Cardiac fibroblast (primary cell): ENCODE results near the gene SPTBN2.

Source experiments
- DNase-seq, 2 donors: peaks; one replicate each; pipeline versions ENCODE4 v3.0.0 to v3.0.0-alpha.2; 2010; ENCODE audit warnings: low read depth in 2 of 2
- H3K4me3 ChIP-seq, 2 donors: replicated peaks in 1 of 2; 1 replicate in 1 of 2; 2 replicates in 1 of 2; pipeline ENCODE4 v1.5.1; 2011; ENCODE audit warnings: low read depth in 2 of 2, low read length in 2 of 2, mild to moderate bottlenecking in 2 of 2, moderate library complexity in 1 of 2
- CTCF ChIP-seq: IDR thresholded peaks from one replicate; pipeline ENCODE4 v1.5.1; 2011; ENCODE audit warnings: low read depth, mild to moderate bottlenecking, low read length, inconsistent platforms

Gene SPTBN2

GRCh38 chr11:66691311-66691980, 37.6 kb downstream of the SPTBN2 start:
- H3K4me3 ChIP-seq = no peak overlapping the region
- no peak for DNase-seq
- TF ChIP-seq CTCF = no peak

GRCh38 chr11:66689661-66690590, 39.1 kb downstream of the SPTBN2 start:
- H3K4me3 ChIP-seq = no peak overlapping the region
- TF ChIP-seq CTCF = no peak
- no peak for DNase-seq

GRCh38 chr11:66688561-66689534, 40.2 kb downstream of the SPTBN2 start:
- DNase-seq = no peak
- TF ChIP-seq CTCF = no peak
- no peak overlapping the region for H3K4me3 ChIP-seq

- TF ChIP-seq CTCF = no peak
- H3K4me3 ChIP-seq = no peak overlapping the region
- DNase-seq = no peak
Observed at GRCh38 chr11:66687831-66688281, 41.2 kb downstream of the SPTBN2 start.

GRCh38 chr11:66686801-66687750, 41.9 kb downstream of the SPTBN2 start:
- TF ChIP-seq CTCF = no peak
- no peak for DNase-seq
- H3K4me3 ChIP-seq = no peak overlapping the region
